Thoracic aorta (tissue), 2 donors: ENCODE results near the gene PCNA. TPM values are rescaled to one million over a fixed set of nuclear protein-coding genes. Genes with fewer than 3 reads are reported as not detected.

Experiments used
- ATAC-seq: fragments of 150-250 bp; one replicate; pipeline ENCODE4 v1.8.0; 2017; ENCODE audit warnings: low read depth; ENCODE audit not compliant: insufficient number of reproducible peaks, low FRiP score
- DNase-seq: peaks from one replicate; pipeline ENCODE4 v3.0.0-alpha.2; 2020; ENCODE audit warnings: low spot score
- H3K27ac ChIP-seq, 2 donors: fragments of 200-600 bp; sonication (generic); 1 replicate in 1 of 2; 2 replicates in 1 of 2; pipeline ENCODE4 v1.5.1; 2016; ENCODE audit warnings: mild to moderate bottlenecking in 2 of 2, moderate library complexity in 2 of 2
- H3K27me3 ChIP-seq: fragments of 200-600 bp; sonication (generic); replicated peaks from 2 replicates; pipeline ENCODE4 v1.6.0; 2016; ENCODE audit warnings: mild to moderate bottlenecking; ENCODE audit not compliant: insufficient read depth
- H3K36me3 ChIP-seq: fragments of 200-600 bp; sonication (generic); one replicate; pipeline ENCODE4 v1.5.1; 2016
- H3K4me1 ChIP-seq, 2 donors: fragments of 200-600 bp; sonication (generic); 1 replicate in 1 of 2; 2 replicates in 1 of 2; pipeline versions ENCODE4 v1.5.1 to v1.6.0; 2016; ENCODE audit warnings: low read depth in 2 of 2, mild to moderate bottlenecking in 1 of 2; ENCODE audit not compliant: control insufficient read depth in 1 of 2
- H3K4me3 ChIP-seq: fragments of 200-600 bp; sonication (generic); 2 replicates; pipeline ENCODE4 v1.5.1; 2016; ENCODE audit warnings: mild to moderate bottlenecking
- H3K9me3 ChIP-seq: fragments of 200-600 bp; sonication (generic); 2 replicates; pipeline ENCODE4 v1.5.1; 2016
- CTCF ChIP-seq: fragments of 200-600 bp; sonication (generic); IDR thresholded peaks from one replicate; pipeline ENCODE4 v1.5.1; 2019; ENCODE audit warnings: antibody characterized with exemption
- total RNA-seq, 2 donors: library from RNA; depleted of rRNA; stranded (reverse); fragments of >200 nt; gene quantifications; one replicate each; pipeline versions ENCODE4 v1.1.0 to v1.2.3, GENCODE V29; 2016

The PCNA gene
- total RNA-seq, 2 donors from 2014 or later, result 20.5 to 39.7 TPM

GRCh38 chr20:5120185-5120476 lies 373 bp upstream of the PCNA start:
- no peaks in the 10 kb centered on the region for H3K27me3 ChIP-seq

GRCh38 chr20:5119143-5119434 lies 669 bp downstream of the PCNA start:
- H3K4me1 ChIP-seq, result peaks cover 7 to 16% of the 10 kb centered on the region in 2 donors
- no peak for TF ChIP-seq CTCF
- H3K36me3 ChIP-seq, result no peaks in the 10 kb centered on the region
- DNase-seq (no peak), ATAC-seq (no peak)
- peak overlapping the region; percentile 88 for H3K4me3 ChIP-seq
- H3K9me3 ChIP-seq, result no peaks in the 10 kb centered on the region
- no peaks in the 10 kb centered on the region for H3K27me3 ChIP-seq
- H3K27ac ChIP-seq, result peak overlapping the region in 1 of 2 donors; percentile 77

More at GRCh38 chr20:5120185-5120476, 373 bp upstream of the PCNA start:
- DNase-seq (no peak), ATAC-seq (no peak)
- Histone ChIP-seq H3K36me3 (no peaks in the 10 kb centered on the region), H3K27ac (peak overlapping the region; percentile 77 to 78), H3K9me3 (no peaks in the 10 kb centered on the region), H3K4me1 (peaks cover 7 to 16% of the 10 kb centered on the region in 2 donors), H3K4me3 (peak overlapping the region; percentile 88)
- TF ChIP-seq CTCF, result no peak

GRCh38 chr20:5118220-5119142 lies 1.3 kb downstream of the PCNA start:
- Histone ChIP-seq H3K27me3 (no peaks in the 10 kb centered on the region), H3K4me1 (peaks cover 7 to 20% of the 10 kb centered on the region in 2 donors), H3K4me3 (peak overlapping the region; percentile 88), H3K36me3 (no peaks in the 10 kb centered on the region), H3K9me3 (no peaks in the 10 kb centered on the region), H3K27ac (peak overlapping the region in 1 of 2 donors; percentile 77)
- no peak for ATAC-seq
- no peak for DNase-seq
- no peak for TF ChIP-seq CTCF

- no peak for TF ChIP-seq CTCF
- DNase-seq (no peak), ATAC-seq (no peak)
- Histone ChIP-seq H3K36me3 (no peaks in the 10 kb centered on the region), H3K27ac (no peak overlapping the region), H3K27me3 (no peaks in the 10 kb centered on the region), H3K9me3 (no peaks in the 10 kb centered on the region), H3K4me3 (no peak overlapping the region), H3K4me1 (peaks cover 9 to 27% of the 10 kb centered on the region in 2 donors)
These were observed 2.9 kb downstream of the PCNA start for GRCh38 chr20:5116875-5117274.

- ATAC-seq, result no peak
- H3K4me1 ChIP-seq, result peaks cover 12 to 26% of the 10 kb centered on the region in 2 donors
- H3K9me3 ChIP-seq, result no peaks in the 10 kb centered on the region
- no peak overlapping the region for H3K27ac ChIP-seq
- TF ChIP-seq CTCF, result no peak
- H3K36me3 ChIP-seq, result peaks cover 5% of the 10 kb centered on the region
- H3K27me3 ChIP-seq, result no peaks in the 10 kb centered on the region
- H3K4me3 ChIP-seq, result no peak overlapping the region
- no peak for DNase-seq
These were observed 5.4 kb downstream of the PCNA start for GRCh38 chr20:5114403-5114802.
